GM21529 (cell line): Measurements from ENCODE around the gene BNIP3.

ENCODE experiments used
- ATAC-seq: cut with Tn5 transposase; IDR thresholded peaks from one replicate; pipeline ENCODE4 v1.9.1; 2021; ENCODE audit not compliant: unreplicated experiment

BNIP3 gene

GRCh38 chr10:131978851-131979250 is 2.9 kb downstream of the BNIP3 start:
- ATAC-seq: no peak

GRCh38 chr10:131978366-131978765 is 3.4 kb downstream of the BNIP3 start:
- ATAC-seq: no peak

GRCh38 chr10:131977323-131978096 is 4.2 kb downstream of the BNIP3 start:
- no peak for ATAC-seq

GRCh38 chr10:131975796-131976195 is 5.9 kb downstream of the BNIP3 start:
- ATAC-seq: no peak

- ATAC-seq: no peak
Measured at GRCh38 chr10:131975003-131975402, 6.7 kb downstream of the BNIP3 start.

GRCh38 chr10:131974034-131974817 is 7.5 kb downstream of the BNIP3 start:
- no peak for ATAC-seq

GRCh38 chr10:131973160-131973951 is 8.4 kb downstream of the BNIP3 start:
- ATAC-seq: no peak

- ATAC-seq: no peak
Measured at GRCh38 chr10:131972474-131973071, 9.2 kb downstream of the BNIP3 start.

GRCh38 chr10:131971591-131971990 is 10.1 kb downstream of the BNIP3 start:
- no peak for ATAC-seq

- ATAC-seq: no peak
Measured at GRCh38 chr10:131970946-131971345, 10.8 kb downstream of the BNIP3 start.

GRCh38 chr10:131968949-131969348 is 12.8 kb downstream of the BNIP3 start:
- ATAC-seq: no peak

- no peak for ATAC-seq
Measured at GRCh38 chr10:131964298-131964697, 17.4 kb downstream of the BNIP3 start.

GRCh38 chr10:131963811-131964210 is 17.9 kb downstream of the BNIP3 start:
- no peak for ATAC-seq

GRCh38 chr10:131963350-131963749 is 18.4 kb downstream of the BNIP3 start:
- no peak for ATAC-seq

- no peak for ATAC-seq
Measured at GRCh38 chr10:131961777-131962662, 19.7 kb downstream of the BNIP3 start.

- no peak for ATAC-seq
Measured at GRCh38 chr10:131961047-131961776, 20.5 kb downstream of the BNIP3 start.

GRCh38 chr10:131960631-131961046 is 21.1 kb downstream of the BNIP3 start:
- ATAC-seq: no peak

GRCh38 chr10:131959841-131960240 is 21.9 kb downstream of the BNIP3 start:
- ATAC-seq: no peak

- no peak for ATAC-seq
Measured at GRCh38 chr10:131955591-131956340, 26.0 kb downstream of the BNIP3 start.
